D341Med (cell line): ENCODE measurements around the gene SMG9.
"Not testable (repeated sequence)": the region's sequence is repeated elsewhere in the genome, so short reads cannot be mapped to it uniquely, and the experiment has no call there.

Experiments used
- DNase-seq: peaks from one replicate; pipeline ENCODE4 v3.0.0; 2012; ENCODE audit warnings: low spot score

SMG9 gene

GRCh38 chr19:43780706-43781525, 26.2 kb upstream of the SMG9 start, which contains the start of gene KCNN4:
KCNN4 (minus strand) TSS chr19:43780973; CDS start chr19:43780861, 112 bp downstream.
- no peak for DNase-seq

GRCh38 chr19:43779820-43780219, 25.1 kb upstream of the SMG9 start:
- no peak for DNase-seq

- DNase-seq, result no peak
Observed at GRCh38 chr19:43779147-43779819, 24.5 kb upstream of the SMG9 start.

- no peak for DNase-seq
Observed at GRCh38 chr19:43778651-43779050, 23.9 kb upstream of the SMG9 start.

GRCh38 chr19:43777163-43777695, 22.5 kb upstream of the SMG9 start:
- no peak for DNase-seq

- no peak for DNase-seq
Observed at GRCh38 chr19:43776286-43776685, 21.5 kb upstream of the SMG9 start.

GRCh38 chr19:43775299-43775890, 20.6 kb upstream of the SMG9 start:
- DNase-seq, result no peak

- not testable (repeated sequence) for DNase-seq
Observed at GRCh38 chr19:43774940-43775258, 20.1 kb upstream of the SMG9 start.

GRCh38 chr19:43774103-43774939, 19.6 kb upstream of the SMG9 start:
- peak; percentile 87 for DNase-seq

GRCh38 chr19:43773725-43774102, 19.0 kb upstream of the SMG9 start:
- no peak for DNase-seq

- DNase-seq, result no peak
Observed at GRCh38 chr19:43769256-43769655, 14.5 kb upstream of the SMG9 start.

- DNase-seq, result no peak
Observed at GRCh38 chr19:43768273-43769050, 13.7 kb upstream of the SMG9 start.

GRCh38 chr19:43767818-43768217, 13.1 kb upstream of the SMG9 start:
- no peak for DNase-seq

- no peak for DNase-seq
Observed at GRCh38 chr19:43767316-43767715, 12.6 kb upstream of the SMG9 start.

- no peak for DNase-seq
Observed at GRCh38 chr19:43766755-43767043, 11.9 kb upstream of the SMG9 start.

GRCh38 chr19:43765109-43765876, 10.5 kb upstream of the SMG9 start:
- no peak for DNase-seq

- DNase-seq, result not testable (repeated sequence)
Observed at GRCh38 chr19:43764684-43765083, 9.9 kb upstream of the SMG9 start.

GRCh38 chr19:43763473-43763939, 8.7 kb upstream of the SMG9 start:
- no peak for DNase-seq

- DNase-seq, result no peak
Observed at GRCh38 chr19:43762814-43763213, 8.1 kb upstream of the SMG9 start.

GRCh38 chr19:43760941-43761340, 6.2 kb upstream of the SMG9 start:
- DNase-seq, result no peak

GRCh38 chr19:43759515-43759914, 4.8 kb upstream of the SMG9 start:
- DNase-seq, result no peak
